Measurements from ENCODE around the gene KCNK4. TPM values are rescaled to one million over a fixed set of nuclear protein-coding genes. Genes with fewer than 3 reads are reported as not detected.
"Not testable (repeated sequence)": the region's sequence is repeated elsewhere in the genome, so short reads cannot be mapped to it uniquely, and the experiment has no call there.

KCNK4 gene
- total RNA-seq, 1 experiment from 2014 or later = not detected

GRCh38 chr11:64299847-64300648 is 8.9 kb downstream of the KCNK4 start, which contains the start of gene CATSPERZ:
Gene CATSPERZ (plus strand): TSS chr11:64300358. CDS start chr11:64300411, 53 bp downstream.
- no peaks in the 10 kb centered on the region for H3K36me3 ChIP-seq
- DNase-seq = no peak
- no peaks in the 10 kb centered on the region for H3K9me3 ChIP-seq (replicated peaks)
- 0 out of 2 replicates have a peak, but pooled peaks cover 3% of the 10 kb centered on the region for H3K4me1 ChIP-seq
- H3K27me3 ChIP-seq = peaks cover 13% of the 10 kb centered on the region
- H3K4me3 ChIP-seq = no peak within 1 kb of the TSS; the same call in 1 of the 2 replicates
- H3K27ac ChIP-seq = no peak within 1 kb of the TSS

GRCh38 chr11:64303109-64304031 is 12.3 kb downstream of the KCNK4 start:
- Histone ChIP-seq H3K4me1 (0 out of 2 replicates have a peak, but pooled peaks cover 3% of the 10 kb centered on the region), H3K9me3 (replicated peaks) (no peaks in the 10 kb centered on the region), H3K4me3 (no peak overlapping the region), H3K36me3 (no peaks in the 10 kb centered on the region), H3K27me3 (peaks cover 10% of the 10 kb centered on the region), H3K27ac (no peak overlapping the region)
- no peak for DNase-seq

GRCh38 chr11:64304032-64304315 is 12.9 kb downstream of the KCNK4 start:
- Histone ChIP-seq H3K27me3 (peaks cover 10% of the 10 kb centered on the region), H3K36me3 (no peaks in the 10 kb centered on the region), H3K9me3 (replicated peaks) (no peaks in the 10 kb centered on the region), H3K27ac (no peak overlapping the region), H3K4me1 (0 out of 2 replicates have a peak, but pooled peaks cover 3% of the 10 kb centered on the region), H3K4me3 (peak overlapping the region; percentile 66)
- DNase-seq = no peak

GRCh38 chr11:64304316-64305072 is 13.4 kb downstream of the KCNK4 start:
- peaks cover 10% of the 10 kb centered on the region for H3K27me3 ChIP-seq
- H3K9me3 ChIP-seq (replicated peaks) = no peaks in the 10 kb centered on the region
- H3K4me1 ChIP-seq = 0 out of 2 replicates have a peak, but pooled peaks cover 3% of the 10 kb centered on the region
- H3K4me3 ChIP-seq = peak overlapping the region; percentile 66
- peak; percentile 94 to 96 for DNase-seq
- H3K36me3 ChIP-seq = no peaks in the 10 kb centered on the region
- peak overlapping the region; percentile 93 for H3K27ac ChIP-seq

GRCh38 chr11:64305075-64305690 is 14.1 kb downstream of the KCNK4 start, which contains the start of gene ESRRA:
Gene ESRRA (plus strand): TSS chr11:64305524. CDS start chr11:64307180, 1,656 bp downstream.
- Histone ChIP-seq H3K4me3 (peak within 1 kb of the TSS; percentile 66), H3K9me3 (replicated peaks) (no peaks in the 10 kb centered on the region), H3K27me3 (peaks cover 4% of the 10 kb centered on the region), H3K36me3 (no peaks in the 10 kb centered on the region), H3K4me1 (0 out of 2 replicates have a peak, but pooled peaks cover 3% of the 10 kb centered on the region), H3K27ac (peak within 1 kb of the TSS; percentile 93)
- DNase-seq = peak; percentile 98 to 99

- Histone ChIP-seq H3K27me3 (no peaks in the 10 kb centered on the region), H3K4me1 (0 out of 2 replicates have a peak, but pooled peaks cover 3% of the 10 kb centered on the region), H3K27ac (peak overlapping the region; percentile 58; the same call in 1 of the 2 replicates), H3K9me3 (replicated peaks) (no peaks in the 10 kb centered on the region), H3K4me3 (peak overlapping the region; percentile 66), H3K36me3 (no peaks in the 10 kb centered on the region)
- peak; percentile 72 to 74 for DNase-seq
These were observed 14.8 kb downstream of the KCNK4 start for GRCh38 chr11:64305691-64306562.

GRCh38 chr11:64306563-64306875 is 15.4 kb downstream of the KCNK4 start:
- H3K4me3 ChIP-seq = peak overlapping the region; percentile 66
- 0 out of 2 replicates have a peak, but pooled peaks cover 3% of the 10 kb centered on the region for H3K4me1 ChIP-seq
- H3K9me3 ChIP-seq (replicated peaks) = no peaks in the 10 kb centered on the region
- no peak overlapping the region for H3K27ac ChIP-seq
- DNase-seq = no peak
- no peaks in the 10 kb centered on the region for H3K27me3 ChIP-seq
- H3K36me3 ChIP-seq = no peaks in the 10 kb centered on the region

- no peaks in the 10 kb centered on the region for H3K27me3 ChIP-seq
- no peaks in the 10 kb centered on the region for H3K36me3 ChIP-seq
- no peaks in the 10 kb centered on the region for H3K9me3 ChIP-seq (replicated peaks)
- H3K4me3 ChIP-seq = peak overlapping the region; percentile 66
- H3K4me1 ChIP-seq = 0 out of 2 replicates have a peak, but pooled peaks cover 3% of the 10 kb centered on the region
- H3K27ac ChIP-seq = no peak overlapping the region
- DNase-seq = no peak
These were observed 15.9 kb downstream of the KCNK4 start for GRCh38 chr11:64306876-64307622.

GRCh38 chr11:64307795-64308194 is 16.7 kb downstream of the KCNK4 start:
- H3K4me3 ChIP-seq; H3K36me3 ChIP-seq; DNase-seq; H3K9me3 ChIP-seq (replicated peaks); H3K4me1 ChIP-seq; H3K27me3 ChIP-seq; H3K27ac ChIP-seq: not testable (repeated sequence)

- peaks cover 2% of the 10 kb centered on the region; the same call in 1 of the 2 replicates for H3K36me3 ChIP-seq
- H3K9me3 ChIP-seq (replicated peaks) = no peaks in the 10 kb centered on the region
- H3K4me3 ChIP-seq = no peak overlapping the region
- no peak overlapping the region for H3K27ac ChIP-seq
- no peak for DNase-seq
- H3K27me3 ChIP-seq = no peaks in the 10 kb centered on the region
- no peaks in the 10 kb centered on the region for H3K4me1 ChIP-seq
These were observed 21.8 kb downstream of the KCNK4 start for GRCh38 chr11:64312947-64313346.

- no peaks in the 10 kb centered on the region for H3K9me3 ChIP-seq (replicated peaks)
- H3K4me1 ChIP-seq = no peaks in the 10 kb centered on the region
- no peaks in the 10 kb centered on the region for H3K27me3 ChIP-seq
- H3K27ac ChIP-seq = no peak overlapping the region
- no peak overlapping the region for H3K4me3 ChIP-seq
- H3K36me3 ChIP-seq = peaks cover 2% of the 10 kb centered on the region; the same call in 1 of the 2 replicates
- DNase-seq = no peak
These were observed 22.5 kb downstream of the KCNK4 start for GRCh38 chr11:64313491-64314145.

GRCh38 chr11:64314146-64314804 is 23.2 kb downstream of the KCNK4 start:
- no peak overlapping the region for H3K4me3 ChIP-seq
- no peaks in the 10 kb centered on the region for H3K9me3 ChIP-seq (replicated peaks)
- no peak for DNase-seq
- H3K36me3 ChIP-seq = peaks cover 2% of the 10 kb centered on the region; the same call in 1 of the 2 replicates
- H3K27ac ChIP-seq = no peak overlapping the region
- no peaks in the 10 kb centered on the region for H3K4me1 ChIP-seq
- no peaks in the 10 kb centered on the region for H3K27me3 ChIP-seq
